Stimulated activated CD4-positive, alpha-beta T cell treated with anti-CD3 and anti-CD28 coated beads, Interleukin-4, amount 100 ng/mL, for 1 hour (primary cell): Measurements from ENCODE around the gene RTP3.

ENCODE experiments used
- DNase-seq: peaks from one replicate; pipeline ENCODE4 v3.0.0-alpha.2; 2020

Gene RTP3

GRCh38 chr3:46549408-46549904, 51.7 kb downstream of the RTP3 start:
- DNase-seq: no peak

- DNase-seq: no peak
Observed at GRCh38 chr3:46549989-46550388, 52.2 kb downstream of the RTP3 start.
